Epithelial cell of alveolus of lung (primary cell): ENCODE data around the gene EHMT2. TPM values are rescaled to one million over a fixed set of nuclear protein-coding genes. Genes with fewer than 3 reads are reported as not detected.

Source experiments
- total RNA-seq: library from RNA; depleted of rRNA; stranded (reverse); fragments of >200 nt; gene quantifications from 2 replicates; pipeline ENCODE4 v1.2.1, GENCODE V29; 2015

The EHMT2 gene
- total RNA-seq: 43.0 and 43.1 TPM in 2 replicates

GRCh38 chr6:31897612-31898382, at the start of gene EHMT2:
Gene EHMT2 (minus strand): TSS chr6:31897698. CDS start chr6:31897677, 21 bp downstream.

GRCh38 chr6:31945507-31946369, 48.2 kb upstream of the EHMT2 start, which contains the start of gene CFB:
Gene CFB (plus strand): TSS chr6:31946095. CDS start chr6:31946222, 127 bp downstream.

GRCh38 chr6:31927242-31927862, 29.9 kb upstream of the EHMT2 start, which contains the start of gene C2:
Gene C2 (plus strand): TSS chr6:31927717. CDS start chr6:31927753, 36 bp downstream.

DNA sequence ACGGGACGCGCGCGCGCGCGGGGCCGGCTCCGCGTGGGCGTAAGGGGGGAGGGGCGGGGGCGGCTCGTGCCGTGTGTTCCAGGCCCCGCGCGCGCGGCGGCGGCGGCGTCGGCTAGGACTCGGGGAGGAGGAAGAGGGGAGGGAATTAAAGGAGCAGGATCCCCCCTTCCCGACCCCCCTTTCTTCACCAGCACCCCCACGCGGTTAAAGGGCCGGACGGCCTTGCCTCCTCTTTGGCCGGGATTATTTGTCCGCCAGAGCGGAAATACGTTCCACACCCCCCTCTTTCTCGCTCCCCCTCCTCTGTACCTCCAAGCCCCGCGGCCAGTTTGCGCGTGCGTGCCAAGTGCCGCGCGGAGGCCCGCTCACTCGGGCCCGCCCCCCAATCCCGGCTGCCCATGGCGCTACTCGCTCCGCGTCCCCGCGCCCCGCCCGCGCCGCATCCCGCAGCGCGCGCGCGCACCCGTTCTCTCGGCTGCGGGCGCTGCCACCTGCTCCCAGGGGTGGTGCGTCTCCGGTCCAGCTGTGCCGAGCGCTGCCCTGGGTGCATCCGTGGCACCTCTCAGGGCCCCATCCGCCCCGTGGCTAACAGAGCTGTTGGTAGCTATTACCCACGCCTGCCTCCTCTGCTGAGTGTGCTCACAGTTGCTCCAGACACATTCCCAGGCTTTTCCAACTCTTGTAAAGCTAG, 4.6 kb upstream of the EHMT2 start, which contains the start of gene ZBTB12:
TSS of gene ZBTB12 (minus strand) at position 134 of the 691 bp plus-strand sequence. CDS start 781 bp downstream, outside the sequence.

GRCh38 chr6:31878726-31879125, 18.8 kb downstream of the EHMT2 start, which contains the start of gene SLC44A4:
Gene SLC44A4 (minus strand): TSS chr6:31878997. CDS start chr6:31878980, 17 bp downstream.

DNA sequence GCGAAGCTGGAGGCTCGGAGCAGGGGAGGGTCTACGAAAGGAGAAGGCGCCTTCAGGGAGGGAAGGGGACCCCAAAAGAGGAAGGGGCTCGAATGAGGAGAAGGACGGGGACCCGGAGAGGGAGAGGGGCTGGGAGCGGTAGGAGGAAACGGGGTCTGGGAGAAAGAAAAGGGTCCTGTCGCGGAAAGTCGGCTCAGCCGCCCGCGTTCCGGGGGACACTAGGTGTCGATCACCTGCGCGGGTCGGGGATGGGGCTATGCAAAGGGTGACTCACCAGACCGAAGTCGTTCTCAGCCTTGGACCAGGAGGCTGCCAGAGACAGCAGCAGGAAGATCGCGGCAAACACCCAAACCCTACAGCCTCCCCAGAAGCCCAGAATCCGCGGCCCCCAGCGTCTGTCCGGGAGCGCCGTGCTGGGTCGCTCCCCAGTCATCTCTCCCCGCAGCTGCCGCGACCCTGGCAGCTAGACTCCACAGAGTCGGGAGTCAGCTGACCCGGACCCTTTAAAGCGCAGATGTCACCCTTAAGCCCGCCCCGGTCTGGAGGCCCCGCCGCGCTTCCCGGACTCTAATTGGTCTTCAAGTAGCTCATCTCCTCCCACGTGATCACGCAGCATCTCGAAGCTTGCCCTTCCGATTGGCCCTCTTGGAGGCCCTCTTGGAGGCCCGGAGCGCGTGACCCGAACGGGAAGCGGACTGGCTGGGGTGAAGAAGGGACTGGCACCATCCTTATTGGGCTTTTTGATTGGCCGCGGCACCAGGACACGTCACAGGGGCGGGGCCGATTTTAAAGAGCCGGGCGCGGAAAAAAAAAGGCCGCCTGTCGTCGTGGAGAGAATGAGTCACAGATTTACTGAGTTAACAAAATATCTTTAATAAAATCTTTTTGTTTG, 34.9 kb downstream of the EHMT2 start, which contains the start of gene NEU1:
TSS of gene NEU1 (minus strand) at position 478 of the 892 bp plus-strand sequence. CDS start at position 433, 45 bp downstream.

Other genes with a start within 250 kb of the EHMT2 start
- 217 and 269 TPM in 2 replicates for gene BAG6, start 245.0 kb downstream of the EHMT2 start, total RNA-seq
- 1.8 and 3.0 TPM in 2 replicates for gene APOM, start 241.8 kb downstream of the EHMT2 start, total RNA-seq
- gene C6orf47, start 236.9 kb downstream of the EHMT2 start, total RNA-seq: 16.0 and 18.2 TPM in 2 replicates
- 20.8 and 34.9 TPM in 2 replicates for gene GPANK1, start 232.7 kb downstream of the EHMT2 start, total RNA-seq
- gene CSNK2B, start 231.6 kb downstream of the EHMT2 start, total RNA-seq: 297 and 307 TPM in 2 replicates
- gene LY6G5B, start 227.7 kb downstream of the EHMT2 start, total RNA-seq: 0.91 and 2.1 TPM in 2 replicates
- 0.64 and 1.4 TPM in 2 replicates for gene LY6G5C, start 216.6 kb downstream of the EHMT2 start, total RNA-seq
- 28.1 and 28.7 TPM in 2 replicates for gene ABHD16A, start 194.4 kb downstream of the EHMT2 start, total RNA-seq
- not detected in 2 replicates for gene LY6G6F, start 190.8 kb downstream of the EHMT2 start, total RNA-seq
- gene LY6G6D, start 182.3 kb downstream of the EHMT2 start, total RNA-seq: not detected in 2 replicates
- not detected in 2 replicates for gene LY6G6C, start 176.0 kb downstream of the EHMT2 start, total RNA-seq
- gene MPIG6B, start 174.3 kb downstream of the EHMT2 start, total RNA-seq: not detected in 2 replicates
- gene DDAH2, start 168.4 kb downstream of the EHMT2 start, total RNA-seq: 41.9 and 42.4 TPM in 2 replicates
- gene CLIC1, start 161.2 kb downstream of the EHMT2 start, total RNA-seq: 281 and 648 TPM in 2 replicates
- 5.0 and 10.5 TPM in 2 replicates for gene MSH5, start 157.7 kb downstream of the EHMT2 start, total RNA-seq
- not detected in 2 replicates for gene SAPCD1, start 135.0 kb downstream of the EHMT2 start, total RNA-seq
- 0.13 TPM in 1 of 2 replicates, not detected in the other for gene VWA7, start 120.4 kb downstream of the EHMT2 start, total RNA-seq
- gene VARS1, start 101.9 kb downstream of the EHMT2 start, total RNA-seq: 44.4 and 93.2 TPM in 2 replicates
- 75.9 and 82.9 TPM in 2 replicates for gene LSM2, start 90.7 kb downstream of the EHMT2 start, total RNA-seq
- gene HSPA1L, start 82.4 kb downstream of the EHMT2 start, total RNA-seq: 0.48 and 0.78 TPM in 2 replicates
- 54.6 and 130 TPM in 2 replicates for gene HSPA1A, start 82.2 kb downstream of the EHMT2 start, total RNA-seq
- 56.9 and 72.9 TPM in 2 replicates for gene HSPA1B, start 70.0 kb downstream of the EHMT2 start, total RNA-seq
- gene NEU1, start 34.9 kb downstream of the EHMT2 start, total RNA-seq: 47.8 and 53.7 TPM in 2 replicates
- gene SLC44A4, start 18.7 kb downstream of the EHMT2 start, total RNA-seq: 1.0 TPM in 1 of 2 replicates, not detected in the other
- gene ZBTB12, start 4.4 kb upstream of the EHMT2 start, total RNA-seq: 2.0 and 2.1 TPM in 2 replicates
- 0.65 and 4.8 TPM in 2 replicates for gene C2, start 30.0 kb upstream of the EHMT2 start, total RNA-seq
- 5.2 and 10.7 TPM in 2 replicates for gene CFB, start 48.4 kb upstream of the EHMT2 start, total RNA-seq
- 80.6 and 127 TPM in 2 replicates for gene NELFE, start 61.3 kb upstream of the EHMT2 start, total RNA-seq
- gene SKIC2, start 61.5 kb upstream of the EHMT2 start, total RNA-seq: 40.0 and 43.1 TPM in 2 replicates
- 13.3 and 24.6 TPM in 2 replicates for gene DXO, start 74.4 kb upstream of the EHMT2 start, total RNA-seq
- 0.52 and 13.6 TPM in 2 replicates for gene C4A, start 84.4 kb upstream of the EHMT2 start, total RNA-seq
- gene C4B, start 117.1 kb upstream of the EHMT2 start, total RNA-seq: 0.39 and 9.3 TPM in 2 replicates
- not detected in 2 replicates for gene CYP21A2, start 140.7 kb upstream of the EHMT2 start, total RNA-seq
- gene TNXB, start 211.6 kb upstream of the EHMT2 start, total RNA-seq: 0.52 and 34.1 TPM in 2 replicates
- 20.9 and 43.1 TPM in 2 replicates for gene ATF6B, start 230.5 kb upstream of the EHMT2 start, total RNA-seq
- 2.6 and 5.7 TPM in 2 replicates for gene FKBPL, start 232.6 kb upstream of the EHMT2 start, total RNA-seq